GM23248 (cell line): ENCODE measurements around the gene CCBE1. TPM values are rescaled to one million over a fixed set of nuclear protein-coding genes. Genes with fewer than 3 reads are reported as not detected.

ENCODE experiments used
- DNase-seq: peaks from one replicate; pipeline ENCODE4 v3.0.0-alpha.2; 2015
- H2AFZ ChIP-seq: fragments of 200-600 bp; sonication (generic); 2 replicates; pipeline ENCODE4 v1.6.1; 2016; ENCODE audit warnings: antibody characterized with exemption
- H3F3A ChIP-seq: fragments of 200-600 bp; sonication (generic); 2 replicates; pipeline ENCODE4 v1.6.1; 2016; ENCODE audit warnings: mild to moderate bottlenecking, antibody characterized with exemption, mixed run types; ENCODE audit not compliant: insufficient read depth
- H3K27ac ChIP-seq: fragments of 200-600 bp; sonication (generic); 2 replicates; pipeline ENCODE4 v1.5.1; 2016; ENCODE audit warnings: mild to moderate bottlenecking
- H3K27me3 ChIP-seq: fragments of 200-600 bp; sonication (generic); replicated peaks from 2 replicates; pipeline ENCODE4 v1.6.1; 2016; ENCODE audit warnings: mild to moderate bottlenecking; ENCODE audit not compliant: insufficient read depth
- H3K36me3 ChIP-seq: fragments of 200-600 bp; sonication (generic); 2 replicates; pipeline ENCODE4 v1.6.1; 2016; ENCODE audit warnings: low read depth, mild to moderate bottlenecking
- H3K4me1 ChIP-seq: fragments of 200-600 bp; sonication (generic); 2 replicates; pipeline ENCODE4 v1.6.1; 2016; ENCODE audit warnings: mild to moderate bottlenecking; ENCODE audit not compliant: insufficient read depth
- H3K4me2 ChIP-seq: fragments of 200-600 bp; sonication (generic); one replicate; pipeline ENCODE4 v1.6.1; 2016; ENCODE audit warnings: mild to moderate bottlenecking; ENCODE audit not compliant: unreplicated experiment
- H3K4me3 ChIP-seq: fragments of 200-600 bp; sonication (generic); 2 replicates; pipeline ENCODE4 v1.5.1; 2016; ENCODE audit warnings: mild to moderate bottlenecking
- H3K79me2 ChIP-seq: fragments of 200-600 bp; sonication (generic); 2 replicates; pipeline ENCODE4 v1.6.1; 2016; ENCODE audit warnings: mild to moderate bottlenecking; ENCODE audit not compliant: insufficient read depth
- H3K9ac ChIP-seq: fragments of 200-600 bp; sonication (generic); 2 replicates; pipeline ENCODE4 v1.6.1; 2016; ENCODE audit warnings: mild to moderate bottlenecking
- H3K9me2 ChIP-seq: fragments of 200-600 bp; sonication (generic); 2 replicates; pipeline ENCODE4 v1.6.1; 2016; ENCODE audit warnings: mixed run types, mild to moderate bottlenecking, moderate library complexity; ENCODE audit not compliant: insufficient read depth
- H3K9me3 ChIP-seq: fragments of 200-600 bp; sonication (generic); one replicate; pipeline ENCODE4 v1.6.1; 2017; ENCODE audit warnings: low read depth
- H4K20me1 ChIP-seq: fragments of 200-600 bp; sonication (generic); 2 replicates; pipeline ENCODE4 v1.6.0; 2016; ENCODE audit not compliant: insufficient read depth
- EZH2 ChIP-seq: fragments of 200-600 bp; sonication (generic); IDR thresholded peaks from 2 replicates; pipeline ENCODE4 v1.6.1; 2018; ENCODE audit warnings: antibody characterized with exemption, mild to moderate bottlenecking; ENCODE audit not compliant: insufficient read depth, poor library complexity, severe bottlenecking
- EZH2phosphoT487 ChIP-seq: fragments of 200-600 bp; sonication (generic); IDR thresholded peaks from 2 replicates; pipeline ENCODE4 v1.6.1; 2018; ENCODE audit warnings: antibody characterized with exemption, moderate library complexity, mild to moderate bottlenecking, low read depth; ENCODE audit not compliant: insufficient read depth
- WGBS, 2 experiments: methylation state at CpG; one replicate each; pipeline ENCODE4 v1.1.6; 2015 to 2017; ENCODE audit warnings: low lambda C conversion rate in 2 of 2, low coverage in 1 of 2; ENCODE audit errors: missing lambda C conversion rate in 2 of 2; 5-methylcytosine and 5-hydroxymethylcytosine counted together
- in situ Hi-C: fragments of 300-500 bp; cut with MboI; formaldehyde crosslinking; loops from 2 replicates; pipeline ENCODE4 v1.15.0; 2020
- polyA plus RNA-seq: library from polyadenylated mRNA; unstranded; fragments of >200 nt; fragmentation: Nextera tagmentation; extraction: Ambion mirVana; gene quantifications from 2 replicates; pipeline ENCODE4 v1.2.1, GENCODE V29; 2016
- total RNA-seq: library from RNA; depleted of rRNA; stranded (reverse); fragments of >200 nt; shearing (Covaris generic); gene quantifications from 2 replicates; pipeline ENCODE4 v1.2.3, GENCODE V29; 2014

CCBE1 gene
- total and polyA plus RNA-seq, 2 experiments from 2014 or later = 16.6 to 33.6 TPM

DNA sequence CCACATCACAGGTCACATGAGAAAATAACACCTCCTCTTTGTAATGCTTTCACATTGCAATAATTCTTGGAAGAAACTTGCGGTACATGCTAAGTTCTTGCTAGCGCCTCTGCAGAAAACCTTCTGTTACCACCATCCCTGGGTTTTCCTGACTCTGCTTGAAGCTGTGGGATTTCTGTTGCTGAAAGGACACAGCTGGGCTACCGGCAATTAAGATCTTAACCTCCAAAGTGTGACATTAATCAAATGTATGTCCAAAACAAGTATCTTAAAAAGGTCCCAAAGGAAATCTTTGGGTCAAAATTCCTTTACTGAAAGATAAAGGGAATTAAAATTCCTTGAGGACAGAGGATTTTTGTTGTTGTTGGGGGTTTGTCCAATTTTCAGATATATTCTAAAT lies 7.5 kb downstream of the CCBE1 start:
- Histone ChIP-seq H2AFZ (no peak overlapping the region), H3K9me3 (no peaks in the 10 kb centered on the region), H3K4me2 (no peak overlapping the region), H3K27me3 (no peaks in the 10 kb centered on the region), H3K9me2 (no peaks in the 10 kb centered on the region), H3K4me1 (0 out of 2 replicates have a peak, but pooled peaks cover 17% of the 10 kb centered on the region), H3K79me2 (peaks cover 74% of the 10 kb centered on the region), H3K27ac (no peak overlapping the region), H3F3A (no peaks in the 10 kb centered on the region; the same call in none of the 2 replicates), H4K20me1 (no peaks in the 10 kb centered on the region), H3K36me3 (no peaks in the 10 kb centered on the region), H3K4me3 (no peak overlapping the region), H3K9ac (no peak overlapping the region)
- in situ Hi-C loops = loop anchor here (10.0 kb wide), 1 partner anchor 225 kb away; no protein-coding TSS in a partner anchor
- TF ChIP-seq EZH2phosphoT487 = no peak
- TF ChIP-seq EZH2 = no peak
- DNase-seq = no peak
- WGBS, 2 experiments = 90 to 92% methylated on average over 3 of the region's 3 CpGs

DNA sequence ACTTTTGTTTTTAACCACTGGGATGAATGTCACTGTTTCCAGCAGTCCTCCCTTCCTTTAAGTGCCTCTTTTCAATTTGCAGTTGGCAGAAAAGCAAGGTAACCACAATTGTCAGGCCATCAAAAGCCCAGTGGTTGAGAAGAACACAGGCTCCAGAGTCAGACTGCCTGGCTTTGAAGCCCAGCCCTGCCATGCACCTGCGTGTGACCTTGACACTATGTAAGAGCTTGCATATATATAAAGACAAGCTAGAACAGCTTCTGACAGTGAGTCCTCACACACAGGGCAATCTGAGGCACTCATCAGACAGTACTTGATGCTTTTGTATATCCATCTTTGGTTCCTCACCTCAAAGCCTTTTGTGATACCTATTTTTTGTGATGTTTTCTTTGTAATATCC lies 11.0 kb downstream of the CCBE1 start:
- H3K9me2 ChIP-seq = no peaks in the 10 kb centered on the region
- in situ Hi-C loops = no loop called here
- no peak overlapping the region for H3K4me2 ChIP-seq
- no peak overlapping the region for H2AFZ ChIP-seq
- no peak overlapping the region for H3K9ac ChIP-seq
- TF ChIP-seq EZH2phosphoT487 = no peak
- TF ChIP-seq EZH2 = no peak
- H3K4me3 ChIP-seq = no peak overlapping the region
- H3K27me3 ChIP-seq = no peaks in the 10 kb centered on the region
- DNase-seq = no peak
- no peak overlapping the region for H3K27ac ChIP-seq
- no peaks in the 10 kb centered on the region for H3F3A ChIP-seq
- WGBS, 2 experiments = 88 to 95% methylated on average over 1 of the region's 1 CpG
- H3K79me2 ChIP-seq = peaks cover 45% of the 10 kb centered on the region
- H3K9me3 ChIP-seq = no peaks in the 10 kb centered on the region
- H4K20me1 ChIP-seq = no peaks in the 10 kb centered on the region
- no peaks in the 10 kb centered on the region for H3K36me3 ChIP-seq
- H3K4me1 ChIP-seq = no peaks in the 10 kb centered on the region

DNA sequence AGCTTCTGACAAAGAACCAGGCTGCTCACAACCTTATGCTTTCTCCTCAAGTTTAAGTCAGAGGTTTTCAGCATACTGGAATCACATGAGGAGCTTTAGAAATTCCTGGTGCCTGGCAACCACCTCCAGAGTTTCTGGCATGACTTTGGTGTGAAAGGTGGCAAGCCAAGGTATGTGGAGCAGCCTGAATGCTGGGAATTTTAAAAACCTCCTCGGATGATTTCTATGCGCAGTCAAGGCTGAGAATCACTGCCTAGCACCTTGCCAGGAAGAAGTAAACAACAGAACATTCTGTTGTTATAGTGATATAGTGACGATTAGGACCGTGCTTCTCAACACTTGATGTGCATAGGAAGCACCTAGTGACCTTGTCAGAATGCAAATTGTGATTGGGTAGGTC lies 11.7 kb downstream of the CCBE1 start:
- no peaks in the 10 kb centered on the region for H3K9me3 ChIP-seq
- no peaks in the 10 kb centered on the region for H3K27me3 ChIP-seq
- no peak overlapping the region for H2AFZ ChIP-seq
- WGBS, 2 experiments = 32 to 38% methylated on average over 4 of the region's 4 CpGs
- no peak overlapping the region for H3K4me2 ChIP-seq
- H3K36me3 ChIP-seq = no peaks in the 10 kb centered on the region
- H3K4me3 ChIP-seq = no peak overlapping the region
- in situ Hi-C loops = no loop called here
- no peak overlapping the region for H3K27ac ChIP-seq
- H3K9ac ChIP-seq = no peak overlapping the region
- peaks cover 45% of the 10 kb centered on the region for H3K79me2 ChIP-seq
- H3F3A ChIP-seq = no peaks in the 10 kb centered on the region
- no peaks in the 10 kb centered on the region for H3K4me1 ChIP-seq
- TF ChIP-seq EZH2phosphoT487 (no peak), EZH2 (no peak)
- no peaks in the 10 kb centered on the region for H3K9me2 ChIP-seq
- no peak for DNase-seq
- H4K20me1 ChIP-seq = no peaks in the 10 kb centered on the region

DNA sequence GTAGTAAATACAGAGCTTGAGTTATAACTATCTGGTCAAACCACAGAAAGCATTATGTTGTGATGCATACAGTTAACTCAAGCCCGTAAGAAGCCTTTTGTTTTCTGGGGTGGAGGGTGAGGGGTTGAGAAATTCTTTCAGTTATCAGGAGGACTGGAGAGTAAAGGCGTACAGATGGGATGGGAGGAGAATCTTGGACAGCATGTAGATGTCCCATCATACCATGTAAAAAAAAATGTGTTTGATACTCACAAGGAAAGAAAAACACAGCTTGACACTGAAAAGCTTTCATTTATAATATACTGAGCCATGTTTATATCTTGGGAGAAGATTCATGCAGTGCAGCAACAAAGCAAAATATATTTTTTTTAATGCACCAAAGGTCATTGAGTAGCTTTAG lies 12.4 kb downstream of the CCBE1 start:
- 92 to 100% methylated on average over 2 of the region's 2 CpGs for WGBS, 2 experiments
- no peaks in the 10 kb centered on the region for H3K9me3 ChIP-seq
- H2AFZ ChIP-seq = no peak overlapping the region
- H3K27ac ChIP-seq = no peak overlapping the region
- TF ChIP-seq EZH2 (no peak), EZH2phosphoT487 (no peak)
- H3K79me2 ChIP-seq = peaks cover 38% of the 10 kb centered on the region
- in situ Hi-C loops = no loop called here
- H3K4me3 ChIP-seq = no peak overlapping the region
- no peaks in the 10 kb centered on the region for H4K20me1 ChIP-seq
- no peak overlapping the region for H3K9ac ChIP-seq
- H3K27me3 ChIP-seq = no peaks in the 10 kb centered on the region
- no peaks in the 10 kb centered on the region for H3F3A ChIP-seq
- H3K36me3 ChIP-seq = no peaks in the 10 kb centered on the region
- H3K9me2 ChIP-seq = no peaks in the 10 kb centered on the region
- no peak for DNase-seq
- H3K4me2 ChIP-seq = no peak overlapping the region
- H3K4me1 ChIP-seq = no peaks in the 10 kb centered on the region

DNA sequence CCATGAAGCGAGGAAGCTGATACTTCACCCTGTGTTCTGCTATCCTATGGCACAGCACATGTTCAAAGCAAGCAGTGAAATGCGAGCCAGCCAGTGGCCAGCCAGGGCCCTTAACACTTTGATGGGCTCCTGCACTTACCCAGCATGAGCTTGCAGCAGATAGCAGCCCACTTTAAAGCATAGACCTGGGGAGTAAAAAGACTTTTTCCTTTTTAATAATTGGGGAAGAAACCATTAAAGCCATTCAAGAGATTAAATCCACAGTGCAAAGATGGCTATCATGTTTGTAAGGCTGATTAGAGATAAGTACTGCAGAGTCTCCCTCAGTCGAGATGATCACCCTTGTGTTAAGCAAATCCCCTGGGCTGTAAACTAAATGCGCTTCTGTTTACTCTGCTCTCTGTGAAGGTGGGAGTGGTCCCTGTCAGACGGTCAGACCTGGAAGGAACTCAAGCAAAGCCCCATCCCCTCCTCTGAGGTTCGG lies 15.7 kb downstream of the CCBE1 start:
- Histone ChIP-seq H3K79me2 (peaks cover 29% of the 10 kb centered on the region), H3K4me1 (no peaks in the 10 kb centered on the region), H3K9me2 (no peaks in the 10 kb centered on the region), H3K4me2 (no peak overlapping the region), H3F3A (no peaks in the 10 kb centered on the region), H3K27ac (no peak overlapping the region), H3K36me3 (no peaks in the 10 kb centered on the region), H3K9ac (no peak overlapping the region), H3K9me3 (no peaks in the 10 kb centered on the region), H3K4me3 (no peak overlapping the region), H3K27me3 (no peaks in the 10 kb centered on the region), H4K20me1 (no peaks in the 10 kb centered on the region), H2AFZ (no peak overlapping the region)
- TF ChIP-seq EZH2phosphoT487 = no peak
- no peak for TF ChIP-seq EZH2
- WGBS, 2 experiments = 80 to 89% methylated on average over 6 of the region's 6 CpGs
- in situ Hi-C loops = no loop called here
- DNase-seq = no peak
